GM13976 (cell line): ENCODE measurements around the gene VWA8.
"Not testable (repeated sequence)": the region's sequence is repeated elsewhere in the genome, so short reads cannot be mapped to it uniquely, and the experiment has no call there.

Source experiments
- DNase-seq: peaks from one replicate; pipeline ENCODE4 v3.0.0; 2012; ENCODE audit warnings: low spot score
- in situ Hi-C: fragments of 300-500 bp; cut with MboI; formaldehyde crosslinking; loops from one replicate; pipeline ENCODE4 v1.12.0; 2022; ENCODE audit warnings: low sequenced_read_pairs, mixed read lengths, inconsistent platforms; ENCODE audit not compliant: unreplicated experiment
- TF ChIP-seq, protein P1 (sequence below): IDR thresholded peaks from 2 replicates; pipeline ENCODE4 v1.5.1; 2012; ENCODE audit warnings: borderline replicate concordance, mild to moderate bottlenecking; ENCODE audit not compliant: insufficient read depth; ENCODE audit errors: extremely low read depth, missing control alignments, control extremely low read depth

Gene VWA8

DNA sequence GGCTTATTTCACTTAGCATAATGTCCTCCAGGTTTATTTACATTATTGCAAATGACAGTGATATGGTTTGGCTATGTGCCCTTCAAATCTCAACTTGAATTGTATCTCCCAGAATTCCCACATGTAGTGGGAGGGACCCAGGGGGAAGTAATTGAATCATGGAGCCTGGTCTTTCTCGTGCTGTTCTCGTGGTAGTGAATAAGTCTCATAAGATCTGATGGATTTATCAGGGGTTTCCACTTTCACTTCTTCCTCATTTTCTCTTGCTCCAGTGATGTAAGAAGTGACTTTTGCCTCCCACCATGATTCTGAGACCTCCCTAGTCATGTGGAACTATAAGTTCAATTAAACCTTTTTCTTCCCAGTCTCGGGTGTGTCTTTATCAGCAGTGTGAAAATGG lies 109.6 kb downstream of the VWA8 start:
- no peak for DNase-seq
- in situ Hi-C loops = no loop called here
- TF ChIP-seq, protein P1, sequence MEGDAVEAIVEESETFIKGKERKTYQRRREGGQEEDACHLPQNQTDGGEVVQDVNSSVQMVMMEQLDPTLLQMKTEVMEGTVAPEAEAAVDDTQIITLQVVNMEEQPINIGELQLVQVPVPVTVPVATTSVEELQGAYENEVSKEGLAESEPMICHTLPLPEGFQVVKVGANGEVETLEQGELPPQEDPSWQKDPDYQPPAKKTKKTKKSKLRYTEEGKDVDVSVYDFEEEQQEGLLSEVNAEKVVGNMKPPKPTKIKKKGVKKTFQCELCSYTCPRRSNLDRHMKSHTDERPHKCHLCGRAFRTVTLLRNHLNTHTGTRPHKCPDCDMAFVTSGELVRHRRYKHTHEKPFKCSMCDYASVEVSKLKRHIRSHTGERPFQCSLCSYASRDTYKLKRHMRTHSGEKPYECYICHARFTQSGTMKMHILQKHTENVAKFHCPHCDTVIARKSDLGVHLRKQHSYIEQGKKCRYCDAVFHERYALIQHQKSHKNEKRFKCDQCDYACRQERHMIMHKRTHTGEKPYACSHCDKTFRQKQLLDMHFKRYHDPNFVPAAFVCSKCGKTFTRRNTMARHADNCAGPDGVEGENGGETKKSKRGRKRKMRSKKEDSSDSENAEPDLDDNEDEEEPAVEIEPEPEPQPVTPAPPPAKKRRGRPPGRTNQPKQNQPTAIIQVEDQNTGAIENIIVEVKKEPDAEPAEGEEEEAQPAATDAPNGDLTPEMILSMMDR = no peak

DNA sequence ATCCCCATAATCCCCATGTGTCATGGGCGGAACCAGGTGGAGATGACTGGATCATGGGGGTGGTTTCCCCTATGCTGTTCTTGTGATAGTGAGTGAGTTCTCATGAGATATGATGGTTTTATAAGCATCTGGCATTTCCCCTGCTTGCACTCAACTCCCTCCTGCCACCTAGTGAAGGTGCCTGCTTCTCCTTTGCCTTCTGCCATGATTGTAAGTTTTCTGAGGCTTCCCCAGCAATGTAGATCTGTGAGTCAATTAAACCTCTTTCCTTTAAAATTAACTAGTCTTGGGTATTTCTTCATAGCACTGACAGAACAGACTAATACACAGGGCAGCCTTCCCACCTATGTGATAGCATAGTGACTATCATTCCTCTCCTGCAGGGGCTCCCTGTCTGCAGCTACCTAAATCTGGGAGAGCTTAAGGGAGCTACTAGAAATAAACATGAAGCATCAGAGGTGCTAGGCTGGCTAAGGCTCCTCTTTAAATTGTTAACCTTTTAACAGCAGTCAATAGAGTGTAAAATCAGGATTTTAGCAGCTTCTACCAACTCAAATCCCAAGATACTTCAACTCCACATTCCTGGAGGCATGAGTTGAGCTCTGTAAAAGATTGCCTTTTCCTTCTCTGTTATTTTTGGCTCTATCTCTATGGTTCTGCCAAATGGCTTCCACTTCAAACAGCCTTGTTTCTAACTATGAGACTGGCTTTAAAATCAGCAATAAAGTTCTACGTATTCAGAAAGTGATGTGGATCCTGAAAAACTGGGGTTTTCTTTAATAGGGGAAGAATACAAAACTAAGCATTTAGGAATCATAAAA lies 112.3 kb downstream of the VWA8 start:
- DNase-seq = no peak
- in situ Hi-C loops = no loop called here
- TF ChIP-seq, protein P1 = no peak

DNA sequence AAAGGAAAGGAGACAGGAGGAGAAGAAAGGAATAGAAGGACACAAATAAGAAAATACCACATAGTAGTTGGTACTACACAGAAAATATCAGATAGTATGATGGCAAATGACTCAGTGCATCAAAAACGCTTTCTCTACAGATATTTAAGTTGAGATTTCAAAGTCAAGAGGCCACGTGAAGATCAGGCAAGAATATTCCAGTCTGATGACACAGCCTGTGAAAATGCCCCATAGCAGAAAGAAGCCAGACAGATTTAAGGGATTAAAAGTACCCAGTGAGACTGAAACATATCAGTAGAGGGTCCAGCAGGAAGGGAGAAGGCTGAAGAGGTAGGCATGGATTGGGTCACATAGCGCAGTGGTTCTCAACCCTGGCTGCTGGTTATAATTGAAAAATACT lies 113.7 kb downstream of the VWA8 start:
- no peak for DNase-seq
- TF ChIP-seq, protein P1 = no peak
- in situ Hi-C loops = no loop called here

DNA sequence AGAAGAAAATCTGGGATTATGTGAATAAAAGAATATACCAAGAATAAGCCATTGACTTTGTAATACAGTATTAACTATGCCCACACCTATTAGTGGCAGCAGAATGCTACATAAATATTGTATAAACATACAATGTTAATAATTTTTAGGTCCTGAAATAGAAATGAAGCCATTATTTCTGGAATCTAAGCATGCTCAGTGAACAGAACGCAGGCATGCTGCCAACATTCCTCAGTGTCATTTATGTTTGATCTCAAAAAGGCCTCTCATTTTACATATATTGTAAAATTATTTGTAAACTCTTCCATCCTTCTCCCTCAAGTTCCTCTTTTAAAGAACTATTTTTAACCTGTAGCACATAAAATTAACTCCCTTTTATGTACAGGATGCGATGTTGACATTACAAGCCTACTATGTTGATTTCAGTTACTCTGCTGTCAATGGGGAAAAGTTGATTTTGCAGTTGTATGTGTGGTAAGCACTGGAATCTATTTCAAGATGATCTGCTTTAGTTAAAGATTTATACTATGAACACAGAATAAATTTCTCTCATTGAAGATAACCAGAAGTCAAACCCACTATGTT lies 118.8 kb downstream of the VWA8 start:
- DNase-seq = no peak
- TF ChIP-seq, protein P1 = no peak
- in situ Hi-C loops = no loop called here

DNA sequence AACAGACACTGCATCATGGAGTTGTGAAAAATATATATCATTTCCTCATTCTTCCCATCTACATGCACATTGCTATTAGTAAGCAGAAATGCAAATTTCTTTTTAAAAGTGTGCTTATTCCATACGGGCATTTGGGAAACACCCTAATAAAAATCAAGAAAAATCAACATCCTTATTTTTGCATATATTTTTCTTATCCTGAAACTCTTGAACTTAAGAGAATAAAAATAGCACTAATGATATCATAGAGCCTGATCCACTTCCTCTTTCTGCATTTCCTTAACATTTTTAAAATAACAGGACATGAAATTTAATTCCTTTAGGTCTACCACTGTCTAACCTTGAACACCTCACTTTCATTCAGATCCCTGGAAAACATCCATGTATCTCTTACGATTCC lies 123.3 kb downstream of the VWA8 start:
- DNase-seq = no peak
- TF ChIP-seq, protein P1 = no peak
- in situ Hi-C loops = no loop called here

DNA sequence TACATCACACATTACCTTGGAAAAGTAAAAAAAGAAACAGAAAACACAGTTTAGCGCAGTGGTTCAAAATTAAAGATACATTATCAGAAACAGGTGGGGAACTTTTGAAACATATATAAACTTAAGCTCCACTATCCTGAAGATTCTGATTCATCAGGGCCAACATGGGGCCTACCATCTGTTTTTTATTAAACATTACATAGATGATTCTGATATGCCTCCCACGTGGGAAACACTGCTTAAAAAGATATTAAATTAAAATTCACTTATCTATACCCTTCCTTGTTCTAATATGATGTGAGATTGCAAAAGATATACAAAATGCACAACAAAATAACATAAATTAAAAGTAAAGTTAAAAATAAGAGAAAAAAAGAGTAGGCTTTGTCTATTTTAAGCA lies 125.0 kb downstream of the VWA8 start:
- TF ChIP-seq, protein P1 = no peak
- DNase-seq = no peak
- in situ Hi-C loops = no loop called here

DNA sequence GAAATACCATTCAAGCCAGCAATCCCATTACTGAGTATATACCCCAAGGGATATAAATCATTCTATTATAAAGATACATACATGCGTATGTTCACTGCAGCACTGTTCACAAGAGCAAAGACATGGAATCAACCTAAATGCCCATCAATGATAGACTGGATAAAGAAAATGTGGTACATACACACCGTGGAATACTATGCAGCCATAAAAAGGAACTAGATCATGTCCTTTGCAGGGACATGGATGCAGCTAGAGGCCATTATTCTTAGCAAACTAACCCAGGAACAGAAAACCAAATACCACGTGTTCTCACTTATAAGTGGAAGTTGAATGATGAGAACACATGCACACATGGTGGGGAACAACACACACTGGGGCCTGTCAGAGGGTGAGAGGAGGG lies 126.2 kb downstream of the VWA8 start:
- DNase-seq, in situ Hi-C loops: not testable (repeated sequence)
